Measurements from ENCODE around the gene JMY. TPM values are rescaled to one million over a fixed set of nuclear protein-coding genes. Genes with fewer than 3 reads are reported as not detected.
A peak's percentile ranks its signal among the peaks of the same experiment; 100 is the strongest.

Gene JMY, protein sequence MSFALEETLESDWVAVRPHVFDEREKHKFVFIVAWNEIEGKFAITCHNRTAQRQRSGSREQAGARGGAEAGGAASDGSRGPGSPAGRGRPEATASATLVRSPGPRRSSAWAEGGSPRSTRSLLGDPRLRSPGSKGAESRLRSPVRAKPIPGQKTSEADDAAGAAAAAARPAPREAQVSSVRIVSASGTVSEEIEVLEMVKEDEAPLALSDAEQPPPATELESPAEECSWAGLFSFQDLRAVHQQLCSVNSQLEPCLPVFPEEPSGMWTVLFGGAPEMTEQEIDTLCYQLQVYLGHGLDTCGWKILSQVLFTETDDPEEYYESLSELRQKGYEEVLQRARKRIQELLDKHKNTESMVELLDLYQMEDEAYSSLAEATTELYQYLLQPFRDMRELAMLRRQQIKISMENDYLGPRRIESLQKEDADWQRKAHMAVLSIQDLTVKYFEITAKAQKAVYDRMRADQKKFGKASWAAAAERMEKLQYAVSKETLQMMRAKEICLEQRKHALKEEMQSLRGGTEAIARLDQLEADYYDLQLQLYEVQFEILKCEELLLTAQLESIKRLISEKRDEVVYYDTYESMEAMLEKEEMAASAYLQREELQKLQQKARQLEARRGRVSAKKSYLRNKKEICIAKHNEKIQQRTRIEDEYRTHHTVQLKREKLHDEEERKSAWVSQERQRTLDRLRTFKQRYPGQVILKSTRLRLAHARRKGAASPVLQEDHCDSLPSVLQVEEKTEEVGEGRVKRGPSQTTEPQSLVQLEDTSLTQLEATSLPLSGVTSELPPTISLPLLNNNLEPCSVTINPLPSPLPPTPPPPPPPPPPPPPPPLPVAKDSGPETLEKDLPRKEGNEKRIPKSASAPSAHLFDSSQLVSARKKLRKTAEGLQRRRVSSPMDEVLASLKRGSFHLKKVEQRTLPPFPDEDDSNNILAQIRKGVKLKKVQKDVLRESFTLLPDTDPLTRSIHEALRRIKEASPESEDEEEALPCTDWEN
- total RNA-seq = 38.3 TPM
- polyA plus RNA-seq = 10.4 TPM

DNA sequence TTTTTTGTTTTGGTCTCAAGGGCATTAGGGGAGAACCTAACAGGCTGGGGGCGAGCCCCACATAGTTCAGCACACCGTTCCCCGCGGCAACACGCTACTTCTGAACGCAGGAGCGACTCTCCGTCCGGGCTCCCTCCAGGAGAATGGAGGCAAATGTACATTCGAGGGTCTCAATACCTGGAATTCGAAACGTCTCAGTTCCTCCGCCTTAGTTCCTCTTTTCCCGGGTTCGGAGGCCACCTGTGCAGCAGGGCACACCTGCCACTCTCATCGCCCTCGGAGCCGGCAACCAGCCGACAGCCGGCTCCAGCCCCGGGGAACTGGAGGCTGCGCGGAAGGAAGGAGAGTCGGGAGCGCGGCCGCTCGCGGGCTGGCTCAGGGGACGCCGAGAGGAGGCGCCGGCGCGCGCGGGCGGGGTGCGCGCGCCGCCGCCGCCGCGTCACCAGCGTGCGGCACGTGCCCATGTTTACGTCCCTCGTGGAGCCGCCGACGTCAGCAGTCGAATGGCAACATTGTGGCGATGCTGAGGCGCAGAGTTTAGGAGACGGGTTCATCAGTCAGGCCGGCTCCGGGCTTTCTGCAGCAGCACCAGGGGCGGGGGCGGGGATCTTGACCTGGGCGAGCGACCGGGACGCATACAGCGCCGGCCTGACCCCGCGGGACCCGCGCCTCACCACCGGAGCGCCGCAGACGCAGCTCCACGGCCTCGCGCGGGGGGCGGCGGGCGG, at the start of gene JMY:
TSS of gene JMY (plus strand) at position 498 of the 728 bp plus-strand sequence. CDS start 520 bp downstream, outside the sequence.
- peak; percentile 50 for DNase-seq (ENCODE audit: extremely low spot score)
- Histone ChIP-seq H3K4me3 (ENCODE audit: low read depth, low read length) (peak within 1 kb of the TSS; percentile 84), H3K36me3 (ENCODE audit: insufficient read depth) (no peaks in the 10 kb centered on the region), H3K4me1 (ENCODE audit: insufficient read depth) (no peaks in the 10 kb centered on the region), H3K27ac (ENCODE audit: low read depth) (peak within 1 kb of the TSS; percentile 92)
- WGBS = under 1% methylated on average over 83 of the region's 83 CpGs

DNA sequence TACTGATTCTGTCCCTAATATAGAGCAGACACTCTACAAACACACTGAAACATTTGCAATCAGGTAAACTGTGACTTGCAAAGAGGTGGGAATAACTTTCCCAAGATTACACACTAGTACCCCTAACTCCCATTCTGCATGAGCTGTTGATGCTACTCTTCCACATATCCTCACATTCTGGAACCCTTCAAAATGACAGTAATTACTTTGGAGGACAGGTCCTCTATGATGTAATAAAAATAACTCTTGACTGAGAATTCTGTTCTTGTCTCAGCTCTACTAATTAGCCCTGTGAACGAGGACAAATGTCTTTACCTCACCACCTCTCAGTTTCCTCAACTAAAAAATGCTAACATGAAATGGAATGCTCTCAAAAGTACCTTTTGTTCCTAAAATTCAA, 49.5 kb upstream of the JMY start:
- H3K36me3 ChIP-seq (ENCODE audit: insufficient read depth) = no peaks in the 10 kb centered on the region
- H3K4me3 ChIP-seq (ENCODE audit: low read depth, low read length) = no peak overlapping the region
- DNase-seq (ENCODE audit: extremely low spot score) = no peak
- 63% methylated on average over 1 of the region's 1 CpG for WGBS
- H3K27ac ChIP-seq (ENCODE audit: low read depth) = no peak overlapping the region
- H3K4me1 ChIP-seq (ENCODE audit: insufficient read depth) = no peaks in the 10 kb centered on the region

DNA sequence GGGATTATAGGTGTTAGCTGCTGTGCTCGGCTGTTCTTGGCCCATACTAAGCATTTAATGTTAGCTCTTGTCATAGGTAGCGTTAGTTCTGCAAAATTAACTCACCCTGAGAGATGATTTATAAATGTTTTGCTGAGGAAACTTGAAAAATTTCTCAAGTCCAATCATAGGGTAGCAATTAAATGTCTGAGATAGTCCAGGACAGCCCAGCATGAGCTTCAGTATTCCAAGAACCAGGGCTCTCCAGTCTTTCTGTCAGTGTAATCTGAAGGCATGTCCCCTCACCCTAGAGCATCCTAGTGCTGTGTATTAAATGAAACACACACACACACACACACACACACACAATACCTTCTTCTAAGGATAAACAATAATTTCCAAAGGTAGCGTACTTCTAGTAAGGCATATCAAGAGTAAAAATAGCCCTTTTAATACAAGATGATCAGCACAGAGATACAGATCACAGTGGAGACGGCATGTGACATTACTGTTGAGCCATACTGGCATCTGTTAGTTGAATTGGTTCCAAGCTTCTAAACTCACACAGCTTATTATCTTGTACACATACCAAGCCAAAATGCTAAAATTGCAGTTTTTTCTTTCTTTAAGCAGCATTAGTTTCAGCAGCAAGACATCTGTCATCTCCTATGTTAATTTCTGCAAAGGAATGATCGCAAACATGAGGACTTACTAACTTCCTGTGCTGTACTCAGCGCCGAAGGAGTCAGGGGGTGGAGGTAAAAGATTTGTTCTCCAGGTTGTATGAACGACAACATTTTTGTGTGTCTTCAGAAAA, 46.3 kb upstream of the JMY start:
- H3K4me3 ChIP-seq (ENCODE audit: low read depth, low read length) = no peak overlapping the region
- DNase-seq (ENCODE audit: extremely low spot score) = no peak
- WGBS = 52% methylated on average over 8 of the region's 8 CpGs
- no peaks in the 10 kb centered on the region for H3K36me3 ChIP-seq (ENCODE audit: insufficient read depth)
- H3K4me1 ChIP-seq (ENCODE audit: insufficient read depth) = no peaks in the 10 kb centered on the region
- H3K27ac ChIP-seq (ENCODE audit: low read depth) = no peak overlapping the region

DNA sequence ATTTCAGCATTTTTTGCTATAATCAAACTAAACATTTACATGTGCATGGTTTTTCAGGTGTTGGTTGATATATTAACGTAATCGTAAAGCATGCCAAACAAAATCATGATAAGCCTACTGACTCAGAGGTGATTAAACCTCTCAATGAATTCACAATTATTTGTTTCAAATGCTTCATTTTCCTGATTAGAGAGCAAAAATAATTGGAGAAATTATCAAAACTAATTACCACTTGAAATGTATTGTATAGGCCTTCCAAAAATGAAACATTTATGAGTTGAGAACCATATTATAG, 45.7 kb upstream of the JMY start:
- 94% methylated on average over 2 of the region's 2 CpGs for WGBS

DNA sequence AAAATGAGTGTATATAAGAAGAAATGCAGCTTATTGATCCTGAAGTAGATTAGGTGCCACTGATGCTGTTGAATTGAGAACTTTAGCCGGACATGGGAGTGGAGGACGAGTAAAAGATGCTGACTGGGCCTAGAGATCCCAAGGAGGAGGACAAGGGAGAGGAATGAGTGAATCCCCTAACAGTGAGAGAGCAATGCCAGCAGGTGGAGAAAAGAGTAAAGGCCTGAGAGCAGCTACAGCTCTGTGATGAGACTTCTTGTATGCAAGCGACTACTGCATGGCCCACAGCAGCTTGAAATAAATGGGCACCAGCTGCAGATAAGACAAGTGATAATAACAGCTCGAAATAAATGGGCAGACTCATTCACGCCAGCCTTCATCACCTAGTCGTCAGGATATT, 44.5 kb upstream of the JMY start:
- no peak overlapping the region for H3K27ac ChIP-seq (ENCODE audit: low read depth)
- no peak for DNase-seq (ENCODE audit: extremely low spot score)
- 86% methylated on average over 6 of the region's 6 CpGs for WGBS
- no peaks in the 10 kb centered on the region for H3K36me3 ChIP-seq (ENCODE audit: insufficient read depth)
- H3K4me1 ChIP-seq (ENCODE audit: insufficient read depth) = no peaks in the 10 kb centered on the region
- no peak overlapping the region for H3K4me3 ChIP-seq (ENCODE audit: low read depth, low read length)

More for the DNA sequence above, 45.7 kb upstream of the JMY start:
- Histone ChIP-seq H3K4me1 (ENCODE audit: insufficient read depth) (no peaks in the 10 kb centered on the region), H3K4me3 (ENCODE audit: low read depth, low read length) (no peak overlapping the region), H3K27ac (ENCODE audit: low read depth) (no peak overlapping the region), H3K36me3 (ENCODE audit: insufficient read depth) (no peaks in the 10 kb centered on the region)
- no peak for DNase-seq (ENCODE audit: extremely low spot score)

DNA sequence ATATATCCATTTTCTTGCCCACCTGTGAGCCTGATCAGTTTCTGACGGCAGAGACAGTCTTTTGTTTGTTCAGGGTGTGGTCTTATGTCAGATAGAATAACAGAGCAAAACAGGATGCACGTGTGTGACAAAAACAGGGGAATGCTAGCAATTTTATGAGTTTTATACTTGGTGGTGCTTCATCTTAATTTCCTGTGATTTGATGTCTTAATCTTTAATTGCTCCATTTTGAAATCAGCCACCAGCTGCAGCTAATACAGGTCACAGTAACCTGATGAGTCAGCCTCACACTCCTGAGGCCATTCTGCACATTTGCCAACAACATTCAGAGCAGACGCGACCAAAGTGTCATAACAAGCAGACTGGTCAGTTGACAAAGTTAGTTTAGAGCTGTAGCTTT, 42.3 kb upstream of the JMY start:
- Histone ChIP-seq H3K4me3 (ENCODE audit: low read depth, low read length) (no peak overlapping the region), H3K27ac (ENCODE audit: low read depth) (no peak overlapping the region), H3K4me1 (ENCODE audit: insufficient read depth) (no peaks in the 10 kb centered on the region), H3K36me3 (ENCODE audit: insufficient read depth) (no peaks in the 10 kb centered on the region)
- WGBS = 64% methylated on average over 4 of the region's 4 CpGs
- DNase-seq (ENCODE audit: extremely low spot score) = no peak

DNA sequence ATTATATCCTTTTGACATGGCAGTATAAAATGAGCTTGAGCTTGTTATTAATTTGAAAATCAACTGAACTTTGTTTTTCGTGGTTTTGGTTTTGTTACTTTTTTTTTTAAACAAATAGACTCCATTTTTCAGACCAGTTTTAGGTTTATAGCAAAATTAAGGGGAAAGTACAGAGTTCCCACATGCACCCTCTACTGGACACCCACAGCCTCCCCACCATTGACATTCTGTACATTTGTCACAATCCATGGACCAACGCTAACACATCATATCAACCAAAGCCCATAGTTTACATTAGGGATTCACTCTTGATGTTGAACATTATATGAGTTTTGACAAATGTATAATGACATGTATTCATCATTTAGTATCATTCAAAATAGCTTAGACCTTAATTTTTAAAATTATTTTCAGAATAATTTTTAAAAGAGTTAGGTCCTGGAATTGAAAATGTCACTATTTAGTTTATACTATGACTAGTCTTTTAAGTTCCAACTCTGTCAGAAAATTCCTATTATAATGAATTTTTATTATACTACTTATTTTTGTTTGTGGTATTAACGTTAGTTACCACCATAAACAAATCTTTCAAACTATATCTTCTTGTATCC, 35.3 kb upstream of the JMY start:
- Histone ChIP-seq H3K4me1 (ENCODE audit: insufficient read depth) (no peaks in the 10 kb centered on the region), H3K27ac (ENCODE audit: low read depth) (no peak overlapping the region), H3K36me3 (ENCODE audit: insufficient read depth) (no peaks in the 10 kb centered on the region), H3K4me3 (ENCODE audit: low read depth, low read length) (no peak overlapping the region)
- no peak for DNase-seq (ENCODE audit: extremely low spot score)
- WGBS = 51% methylated on average over 3 of the region's 3 CpGs

DNA sequence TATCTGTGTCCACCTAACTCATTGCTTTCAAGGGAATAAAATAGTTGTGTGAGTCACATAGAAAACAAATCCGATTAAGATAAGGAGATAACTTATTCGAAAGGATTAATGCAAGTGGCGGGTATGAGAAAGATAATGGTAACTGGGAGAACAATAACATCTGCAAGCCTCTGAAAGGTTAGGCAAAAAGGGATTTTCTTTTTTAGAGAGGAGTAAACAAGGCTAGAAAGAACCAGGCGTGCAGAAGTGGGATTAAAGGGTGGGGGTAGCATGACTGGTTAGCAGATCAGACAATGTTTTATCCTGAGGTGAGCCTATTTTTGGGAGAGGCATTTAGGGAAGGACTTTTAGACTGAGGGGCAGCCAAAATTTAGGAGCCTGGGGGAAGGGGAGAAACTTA, 34.7 kb upstream of the JMY start:
- Histone ChIP-seq H3K4me1 (ENCODE audit: insufficient read depth) (no peaks in the 10 kb centered on the region), H3K36me3 (ENCODE audit: insufficient read depth) (no peaks in the 10 kb centered on the region), H3K4me3 (ENCODE audit: low read depth, low read length) (no peak overlapping the region), H3K27ac (ENCODE audit: low read depth) (no peak overlapping the region)
- no peak for DNase-seq (ENCODE audit: extremely low spot score)
- 56% methylated on average over 4 of the region's 4 CpGs for WGBS

DNA sequence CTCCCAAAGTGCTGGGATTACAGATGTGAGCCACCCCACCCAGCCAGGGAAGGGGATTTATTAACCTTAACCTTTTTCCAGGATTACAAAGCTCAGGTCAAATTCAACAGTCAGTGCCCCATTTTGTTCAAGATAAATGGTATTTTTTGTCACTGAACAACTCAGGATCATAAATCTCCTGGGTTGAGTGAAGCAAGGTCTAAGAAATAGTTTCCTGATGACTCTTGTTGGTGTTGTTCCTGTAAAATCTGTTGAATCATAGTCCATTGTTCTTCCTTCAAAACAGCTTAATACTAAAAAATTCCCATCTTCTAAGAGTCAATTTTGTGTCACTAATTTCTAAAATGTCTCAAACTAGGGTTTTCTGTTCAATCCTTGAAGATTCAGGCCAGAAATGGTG, 33.9 kb upstream of the JMY start:
- Histone ChIP-seq H3K36me3 (ENCODE audit: insufficient read depth) (no peaks in the 10 kb centered on the region), H3K4me1 (ENCODE audit: insufficient read depth) (no peaks in the 10 kb centered on the region), H3K27ac (ENCODE audit: low read depth) (no peak overlapping the region), H3K4me3 (ENCODE audit: low read depth, low read length) (no peak overlapping the region)
- no peak for DNase-seq (ENCODE audit: extremely low spot score)

DNA sequence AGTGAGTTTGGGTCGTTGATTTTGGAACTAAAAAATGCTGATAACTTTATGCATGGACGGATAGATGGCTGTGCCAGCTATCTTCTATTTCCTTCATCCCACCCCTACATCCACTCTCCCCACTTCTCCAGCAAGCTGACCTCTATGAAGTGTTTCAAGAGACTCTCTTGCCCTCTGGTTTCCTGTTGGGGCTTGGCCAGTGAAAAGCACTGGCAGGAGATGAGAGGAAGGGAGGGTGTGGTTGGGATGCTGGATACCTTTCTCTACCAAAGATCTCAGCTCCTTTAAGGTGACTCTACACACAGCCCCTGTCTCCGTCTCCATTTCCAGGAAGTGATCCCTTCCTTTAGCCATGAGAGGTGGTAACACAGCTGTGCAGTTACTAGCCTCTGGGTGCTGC, 30.0 kb upstream of the JMY start:
- H3K27ac ChIP-seq (ENCODE audit: low read depth) = no peak overlapping the region
- H3K4me1 ChIP-seq (ENCODE audit: insufficient read depth) = no peaks in the 10 kb centered on the region
- H3K4me3 ChIP-seq (ENCODE audit: low read depth, low read length) = no peak overlapping the region
- no peaks in the 10 kb centered on the region for H3K36me3 ChIP-seq (ENCODE audit: insufficient read depth)
- DNase-seq (ENCODE audit: extremely low spot score) = no peak
- WGBS = 73% methylated on average over 3 of the region's 3 CpGs

DNA sequence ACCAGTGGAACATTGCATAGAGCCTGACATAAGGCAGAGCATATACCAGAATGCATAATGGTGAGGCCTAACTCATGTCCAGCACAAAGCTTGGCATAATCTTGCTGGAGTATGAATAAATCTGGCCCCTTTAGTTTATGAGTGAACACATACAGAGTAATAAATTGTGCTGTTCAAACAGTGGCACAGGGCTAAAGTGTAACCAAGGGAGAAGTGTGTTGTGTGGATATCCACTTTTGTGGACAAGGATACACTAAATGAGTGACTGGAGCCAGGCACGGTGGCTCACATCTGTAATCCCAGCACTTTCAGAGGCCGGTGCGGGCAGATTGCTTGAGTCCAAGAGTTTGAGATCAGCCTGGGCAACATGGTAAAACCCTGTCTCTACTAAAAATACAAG, 29.4 kb upstream of the JMY start:
- WGBS = 97% methylated on average over 3 of the region's 3 CpGs

DNA sequence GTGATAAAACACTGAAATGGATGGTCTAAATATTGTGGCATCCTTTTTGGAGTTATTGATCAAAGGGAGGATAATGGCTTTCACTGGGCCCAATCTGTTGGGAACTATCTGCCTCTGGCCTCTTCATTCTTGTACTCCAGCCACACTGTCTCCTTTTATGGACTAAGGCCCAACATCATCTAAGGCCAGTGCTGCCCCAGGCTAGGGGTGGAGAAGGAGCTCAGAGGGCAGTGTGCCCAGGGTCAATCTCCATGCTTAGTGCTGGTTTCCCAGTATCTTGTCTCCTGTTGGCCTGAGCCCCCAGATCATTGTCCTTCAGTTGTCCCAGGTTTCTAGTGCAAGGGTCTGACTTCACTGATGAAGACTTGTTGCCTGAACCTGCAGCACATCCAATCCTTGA, 26.4 kb upstream of the JMY start:
- Histone ChIP-seq H3K4me1 (ENCODE audit: insufficient read depth) (no peaks in the 10 kb centered on the region), H3K4me3 (ENCODE audit: low read depth, low read length) (no peak overlapping the region), H3K27ac (ENCODE audit: low read depth) (no peak overlapping the region)

More for the DNA sequence above, 29.4 kb upstream of the JMY start:
- H3K4me1 ChIP-seq (ENCODE audit: insufficient read depth) = no peaks in the 10 kb centered on the region
- H3K27ac ChIP-seq (ENCODE audit: low read depth) = no peak overlapping the region
- no peak for DNase-seq (ENCODE audit: extremely low spot score)
- H3K4me3 ChIP-seq (ENCODE audit: low read depth, low read length) = no peak overlapping the region
- no peaks in the 10 kb centered on the region for H3K36me3 ChIP-seq (ENCODE audit: insufficient read depth)

More for the DNA sequence above, 26.4 kb upstream of the JMY start:
- no peak for DNase-seq (ENCODE audit: extremely low spot score)
- no peaks in the 10 kb centered on the region for H3K36me3 ChIP-seq (ENCODE audit: insufficient read depth)

Data from urinary bladder (tissue), 4 donors.